ENCODE measurements around the gene SH3RF3.

The SH3RF3 gene

GRCh38 chr2:109135359-109136197, 6.6 kb downstream of the SH3RF3 start:
- no peak; the same call in 2 of the 3 replicates for ATAC-seq
- TF ChIP-seq ARNTL (CRISPR knock-in tag; IDR thresholded peaks at IDR 0.05; ENCODE audit: borderline replicate concordance, low read depth): no peak
- no peak for TF ChIP-seq CREB5 (CRISPR knock-in tag; IDR thresholded peaks at IDR 0.05; ENCODE audit: low read depth)
- TF ChIP-seq ZNF8 (CRISPR knock-in tag; IDR thresholded peaks at IDR 0.05): no peak
- no peak for TF ChIP-seq TCF4 (CRISPR knock-in tag; IDR thresholded peaks at IDR 0.05; ENCODE audit: borderline replicate concordance)
- TF ChIP-seq RARB (CRISPR knock-in tag; IDR thresholded peaks at IDR 0.05): no peak
- TF ChIP-seq PPARA (CRISPR knock-in tag; IDR thresholded peaks at IDR 0.05; ENCODE audit: borderline replicate concordance): no peak
- TF ChIP-seq SNAI2 (CRISPR knock-in tag; IDR thresholded peaks at IDR 0.05): no peak
- TF ChIP-seq BACH2 (CRISPR knock-in tag; IDR thresholded peaks at IDR 0.05; ENCODE audit: borderline replicate concordance): no peak
- TF ChIP-seq, protein P1, sequence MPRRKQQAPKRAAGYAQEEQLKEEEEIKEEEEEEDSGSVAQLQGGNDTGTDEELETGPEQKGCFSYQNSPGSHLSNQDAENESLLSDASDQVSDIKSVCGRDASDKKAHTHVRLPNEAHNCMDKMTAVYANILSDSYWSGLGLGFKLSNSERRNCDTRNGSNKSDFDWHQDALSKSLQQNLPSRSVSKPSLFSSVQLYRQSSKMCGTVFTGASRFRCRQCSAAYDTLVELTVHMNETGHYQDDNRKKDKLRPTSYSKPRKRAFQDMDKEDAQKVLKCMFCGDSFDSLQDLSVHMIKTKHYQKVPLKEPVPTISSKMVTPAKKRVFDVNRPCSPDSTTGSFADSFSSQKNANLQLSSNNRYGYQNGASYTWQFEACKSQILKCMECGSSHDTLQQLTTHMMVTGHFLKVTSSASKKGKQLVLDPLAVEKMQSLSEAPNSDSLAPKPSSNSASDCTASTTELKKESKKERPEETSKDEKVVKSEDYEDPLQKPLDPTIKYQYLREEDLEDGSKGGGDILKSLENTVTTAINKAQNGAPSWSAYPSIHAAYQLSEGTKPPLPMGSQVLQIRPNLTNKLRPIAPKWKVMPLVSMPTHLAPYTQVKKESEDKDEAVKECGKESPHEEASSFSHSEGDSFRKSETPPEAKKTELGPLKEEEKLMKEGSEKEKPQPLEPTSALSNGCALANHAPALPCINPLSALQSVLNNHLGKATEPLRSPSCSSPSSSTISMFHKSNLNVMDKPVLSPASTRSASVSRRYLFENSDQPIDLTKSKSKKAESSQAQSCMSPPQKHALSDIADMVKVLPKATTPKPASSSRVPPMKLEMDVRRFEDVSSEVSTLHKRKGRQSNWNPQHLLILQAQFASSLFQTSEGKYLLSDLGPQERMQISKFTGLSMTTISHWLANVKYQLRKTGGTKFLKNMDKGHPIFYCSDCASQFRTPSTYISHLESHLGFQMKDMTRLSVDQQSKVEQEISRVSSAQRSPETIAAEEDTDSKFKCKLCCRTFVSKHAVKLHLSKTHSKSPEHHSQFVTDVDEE (CRISPR knock-in tag; IDR thresholded peaks at IDR 0.05): no peak
- no peak for TF ChIP-seq ZNF70 (CRISPR knock-in tag; IDR thresholded peaks at IDR 0.05)
- no peak for TF ChIP-seq GLIS3 (CRISPR knock-in tag; IDR thresholded peaks at IDR 0.05)
- TF ChIP-seq ZC3H10 (CRISPR knock-in tag; IDR thresholded peaks at IDR 0.05): no peak
- TF ChIP-seq, protein P2, sequence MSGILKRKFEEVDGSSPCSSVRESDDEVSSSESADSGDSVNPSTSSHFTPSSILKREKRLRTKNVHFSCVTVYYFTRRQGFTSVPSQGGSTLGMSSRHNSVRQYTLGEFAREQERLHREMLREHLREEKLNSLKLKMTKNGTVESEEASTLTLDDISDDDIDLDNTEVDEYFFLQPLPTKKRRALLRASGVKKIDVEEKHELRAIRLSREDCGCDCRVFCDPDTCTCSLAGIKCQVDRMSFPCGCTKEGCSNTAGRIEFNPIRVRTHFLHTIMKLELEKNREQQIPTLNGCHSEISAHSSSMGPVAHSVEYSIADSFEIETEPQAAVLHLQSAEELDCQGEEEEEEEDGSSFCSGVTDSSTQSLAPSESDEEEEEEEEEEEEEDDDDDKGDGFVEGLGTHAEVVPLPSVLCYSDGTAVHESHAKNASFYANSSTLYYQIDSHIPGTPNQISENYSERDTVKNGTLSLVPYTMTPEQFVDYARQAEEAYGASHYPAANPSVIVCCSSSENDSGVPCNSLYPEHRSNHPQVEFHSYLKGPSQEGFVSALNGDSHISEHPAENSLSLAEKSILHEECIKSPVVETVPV (CRISPR knock-in tag; IDR thresholded peaks at IDR 0.05): no peak
- TF ChIP-seq, protein P3, sequence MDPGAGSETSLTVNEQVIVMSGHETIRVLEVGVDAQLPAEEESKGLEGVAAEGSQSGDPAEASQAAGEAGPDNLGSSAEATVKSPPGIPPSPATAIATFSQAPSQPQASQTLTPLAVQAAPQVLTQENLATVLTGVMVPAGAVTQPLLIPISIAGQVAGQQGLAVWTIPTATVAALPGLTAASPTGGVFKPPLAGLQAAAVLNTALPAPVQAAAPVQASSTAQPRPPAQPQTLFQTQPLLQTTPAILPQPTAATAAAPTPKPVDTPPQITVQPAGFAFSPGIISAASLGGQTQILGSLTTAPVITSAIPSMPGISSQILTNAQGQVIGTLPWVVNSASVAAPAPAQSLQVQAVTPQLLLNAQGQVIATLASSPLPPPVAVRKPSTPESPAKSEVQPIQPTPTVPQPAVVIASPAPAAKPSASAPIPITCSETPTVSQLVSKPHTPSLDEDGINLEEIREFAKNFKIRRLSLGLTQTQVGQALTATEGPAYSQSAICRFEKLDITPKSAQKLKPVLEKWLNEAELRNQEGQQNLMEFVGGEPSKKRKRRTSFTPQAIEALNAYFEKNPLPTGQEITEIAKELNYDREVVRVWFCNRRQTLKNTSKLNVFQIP (CRISPR knock-in tag; IDR thresholded peaks at IDR 0.05; ENCODE audit: borderline replicate concordance, low read depth): no peak
- no peak for TF ChIP-seq PATZ1 (CRISPR knock-in tag; IDR thresholded peaks at IDR 0.05; ENCODE audit: borderline replicate concordance)
- TF ChIP-seq ZNF565 (CRISPR knock-in tag; conservative IDR thresholded peaks at IDR 0.05; ENCODE audit: low read depth): no peak
- no peak for TF ChIP-seq OSR1 (CRISPR knock-in tag; IDR thresholded peaks at IDR 0.05)
- no peak for TF ChIP-seq TOX (CRISPR knock-in tag; IDR thresholded peaks at IDR 0.05; ENCODE audit: borderline replicate concordance)

- no peak for ATAC-seq
- no peak for TF ChIP-seq RARB (CRISPR knock-in tag; IDR thresholded peaks at IDR 0.05)
- TF ChIP-seq, protein P3 (CRISPR knock-in tag; IDR thresholded peaks at IDR 0.05; ENCODE audit: borderline replicate concordance, low read depth): no peak
- no peak for TF ChIP-seq PATZ1 (CRISPR knock-in tag; IDR thresholded peaks at IDR 0.05; ENCODE audit: borderline replicate concordance)
- TF ChIP-seq SNAI2 (CRISPR knock-in tag; IDR thresholded peaks at IDR 0.05): no peak
- TF ChIP-seq BACH2 (CRISPR knock-in tag; IDR thresholded peaks at IDR 0.05; ENCODE audit: borderline replicate concordance): no peak
- TF ChIP-seq CSDC2 (CRISPR knock-in tag; IDR thresholded peaks at IDR 0.05): no peak
- TF ChIP-seq OSR1 (CRISPR knock-in tag; IDR thresholded peaks at IDR 0.05): no peak
- TF ChIP-seq, protein P1 (CRISPR knock-in tag; IDR thresholded peaks at IDR 0.05): no peak
- TF ChIP-seq, protein P2 (CRISPR knock-in tag; IDR thresholded peaks at IDR 0.05): no peak
- no peak for TF ChIP-seq ARNTL (CRISPR knock-in tag; IDR thresholded peaks at IDR 0.05; ENCODE audit: borderline replicate concordance, low read depth)
These were observed 7.5 kb downstream of the SH3RF3 start for GRCh38 chr2:109136542-109136941.

All from SK-N-SH treated with all-trans-retinoic acid at 6 μM for 48 hours (cell line).